GM03348 (cell line): ENCODE data around the gene SLC28A2.
A peak's percentile ranks its signal among the peaks of the same experiment; 100 is the strongest.
"Not testable (repeated sequence)": the region's sequence is repeated elsewhere in the genome, so short reads cannot be mapped to it uniquely, and the experiment has no call there.

ENCODE experiments used
- DNase-seq: peaks from one replicate; pipeline ENCODE4 v3.0.0; 2012; ENCODE audit warnings: low spot score

SLC28A2 gene

DNA sequence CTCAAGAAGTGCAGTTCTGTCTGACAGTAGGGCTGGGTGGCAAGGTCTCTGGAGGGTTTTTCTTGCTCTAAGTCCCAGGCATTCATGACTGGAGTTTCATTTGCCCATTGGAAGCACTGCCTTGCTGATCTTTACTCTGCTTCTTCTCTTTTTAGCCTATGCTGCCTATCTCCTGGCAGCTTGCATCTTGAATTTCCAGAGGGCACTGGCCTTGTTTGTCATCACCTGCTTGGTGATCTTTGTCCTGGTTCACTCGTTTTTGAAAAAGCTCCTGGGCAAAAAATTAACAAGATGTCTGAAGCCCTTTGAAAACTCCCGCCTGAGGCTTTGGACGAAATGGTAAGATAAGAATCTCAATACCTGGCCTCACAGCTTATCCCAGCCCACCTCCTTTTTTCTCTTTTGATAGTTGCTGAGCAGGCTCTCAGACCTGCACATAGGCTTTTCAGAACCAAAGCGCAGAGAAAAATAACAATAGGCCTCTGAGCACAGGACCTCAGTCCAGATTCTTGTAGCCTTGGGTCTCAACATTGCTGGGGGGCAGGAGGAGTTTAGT, 10.9 kb downstream of the SLC28A2 start:
- no peak for DNase-seq

- DNase-seq = no peak
Measured at GRCh38 chr15:45263854-45264253, 11.8 kb downstream of the SLC28A2 start.

- no peak for DNase-seq
Measured at GRCh38 chr15:45265506-45265905, 13.5 kb downstream of the SLC28A2 start.

- no peak for DNase-seq
Measured at GRCh38 chr15:45268135-45268534, 16.1 kb downstream of the SLC28A2 start.

DNA sequence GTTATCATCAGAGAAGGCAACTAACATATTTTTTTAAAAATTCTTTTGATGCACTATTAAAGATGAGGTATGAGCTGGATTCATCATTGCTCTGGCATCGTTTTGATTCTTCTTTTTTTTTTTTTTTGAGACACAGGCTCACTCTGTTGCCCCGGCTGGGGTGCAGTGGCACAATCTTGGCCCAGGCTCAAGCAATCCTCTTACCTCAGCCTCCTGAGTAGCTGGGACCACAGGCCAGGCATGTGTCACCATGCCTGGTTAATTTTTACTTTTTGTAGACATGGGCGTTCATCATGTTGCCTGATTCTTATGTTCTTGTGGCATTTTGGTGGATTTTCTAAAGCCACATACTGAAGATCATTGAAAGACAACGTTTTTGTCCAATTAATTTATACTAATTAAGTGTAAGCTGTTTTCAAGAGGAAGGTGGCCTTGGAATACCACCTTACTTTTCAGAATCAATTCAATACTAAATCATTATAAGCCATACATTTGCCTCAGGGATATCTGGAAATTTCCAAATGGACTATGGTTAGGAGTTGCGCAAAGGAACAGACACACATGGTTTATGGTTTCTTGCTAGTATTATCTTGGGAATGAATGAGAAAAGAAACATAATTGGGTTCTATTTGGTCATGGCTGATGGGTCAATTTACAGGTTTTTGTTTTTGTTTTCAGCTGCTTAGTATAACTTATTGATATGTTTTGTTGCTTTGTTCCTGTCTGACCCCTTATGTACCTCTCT, 22.8 kb downstream of the SLC28A2 start:
- no peak for DNase-seq

DNA sequence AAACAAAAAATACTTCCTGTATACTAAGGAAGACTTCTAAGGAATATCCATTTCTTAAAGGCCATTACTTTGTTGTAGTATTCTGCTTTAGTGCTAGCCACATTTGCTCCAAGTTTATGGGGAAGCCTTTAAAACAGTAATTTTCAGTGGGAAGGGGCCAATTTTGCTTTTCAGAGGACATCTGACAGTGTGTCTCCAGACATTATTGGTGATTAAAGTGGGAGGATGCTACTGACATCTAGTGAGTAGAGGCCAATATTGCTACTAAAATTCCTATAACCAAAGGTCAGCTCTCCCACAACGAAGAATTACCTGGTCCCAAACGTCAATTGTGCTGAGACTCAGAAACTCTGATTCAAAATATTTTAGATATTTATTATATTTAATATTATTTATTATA, 24.8 kb downstream of the SLC28A2 start:
- peak; percentile 54 for DNase-seq

- DNase-seq = peak; percentile 99
Measured at GRCh38 chr15:45279024-45279698, 27.1 kb downstream of the SLC28A2 start.

DNA sequence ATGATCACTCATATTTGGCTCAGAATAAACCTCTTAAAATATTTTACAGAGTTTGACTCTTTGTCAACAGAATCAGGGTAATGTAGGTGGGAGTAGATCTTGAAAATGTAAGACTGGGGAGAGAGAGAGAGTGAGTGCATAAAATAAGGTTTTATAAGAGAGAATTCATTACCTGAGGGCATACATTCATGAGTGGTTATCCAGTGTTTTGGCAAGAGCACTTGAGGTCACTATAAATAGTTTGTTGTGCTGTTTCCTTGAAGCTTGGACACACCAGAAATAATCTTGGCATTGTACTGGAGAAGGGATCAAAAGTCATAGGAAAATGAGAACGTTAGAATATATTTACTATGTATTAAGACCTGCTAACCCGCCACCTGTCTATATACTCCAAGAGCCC, 33.4 kb downstream of the SLC28A2 start:
- DNase-seq = no peak

GRCh38 chr15:45287390-45287956, 35.4 kb downstream of the SLC28A2 start:
- no peak for DNase-seq

DNA sequence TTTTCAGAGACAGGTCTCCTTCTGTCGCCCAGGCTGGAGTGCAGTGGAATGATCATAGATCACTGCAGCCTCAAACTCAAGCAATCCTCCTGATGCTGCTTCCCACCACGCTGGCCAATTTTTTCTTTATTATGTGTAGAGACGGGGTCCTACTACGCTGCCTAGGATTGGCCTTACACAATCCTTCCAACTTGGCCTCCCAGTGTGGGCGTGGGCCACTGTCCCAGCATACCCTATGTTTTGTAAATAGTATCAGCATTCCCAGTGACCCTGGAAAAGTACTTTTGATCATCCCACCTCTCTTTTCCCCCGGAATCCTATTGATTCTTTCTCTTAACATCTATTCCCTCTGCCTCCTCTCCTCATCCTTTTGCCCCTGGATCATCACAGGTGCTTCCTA, 36.9 kb downstream of the SLC28A2 start:
- DNase-seq = no peak

DNA sequence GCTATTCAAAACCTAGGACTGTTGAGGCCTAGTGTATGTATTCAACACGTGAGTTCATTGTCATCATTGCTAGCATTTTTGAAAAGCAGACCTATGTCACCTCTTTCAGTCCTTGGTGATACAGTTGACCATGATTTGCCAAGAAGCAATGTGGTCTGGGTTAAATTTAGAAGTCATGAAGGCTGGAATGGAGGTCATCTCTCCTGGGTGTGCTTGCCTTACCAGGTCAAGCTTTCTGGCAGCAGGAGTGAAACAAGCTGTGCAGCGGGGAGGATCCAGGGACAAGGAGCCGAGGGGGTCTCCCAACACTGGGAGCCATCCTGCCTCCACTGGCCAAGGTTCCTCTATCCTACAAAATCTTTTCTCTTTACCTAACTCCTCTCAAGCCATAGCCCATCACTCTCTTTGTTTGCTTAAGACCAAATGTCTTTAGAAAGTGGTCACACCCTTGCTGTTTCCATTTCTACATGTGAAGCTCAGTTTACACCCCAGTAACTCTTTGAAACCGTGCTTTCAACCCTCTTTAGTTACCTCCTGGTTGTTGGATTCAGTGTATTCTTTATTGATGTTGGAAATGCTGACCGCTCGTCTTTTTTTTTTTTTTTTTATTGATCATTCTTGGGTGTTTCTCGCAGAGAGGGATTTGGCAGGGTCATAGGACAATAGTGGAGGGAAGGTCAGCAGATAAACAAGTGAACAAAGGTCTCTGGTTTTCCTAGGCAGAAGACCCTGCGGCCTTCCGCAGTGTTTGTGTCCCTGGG, 40.0 kb downstream of the SLC28A2 start:
- no peak for DNase-seq

GRCh38 chr15:45293326-45293725, 41.3 kb downstream of the SLC28A2 start:
- not testable (repeated sequence) for DNase-seq

DNA sequence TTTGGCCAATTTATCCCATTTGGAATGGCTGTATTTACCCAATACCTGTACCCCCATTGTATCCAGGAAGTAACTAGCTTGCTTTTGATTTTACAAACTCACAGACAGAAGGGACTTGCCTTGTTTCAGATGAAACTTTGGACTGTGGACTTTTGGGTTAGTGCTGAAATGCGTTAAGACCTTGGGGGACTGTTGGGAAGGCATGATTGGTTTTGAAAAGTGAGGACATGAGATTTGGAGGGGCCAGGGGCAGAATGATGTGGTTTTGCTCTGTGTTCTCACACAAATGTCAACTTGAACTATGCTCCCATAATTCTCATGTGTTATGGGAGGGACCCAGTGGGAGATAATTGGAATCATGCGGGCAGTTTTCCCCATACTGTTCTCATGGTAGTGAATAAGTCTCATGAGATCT, 46.9 kb downstream of the SLC28A2 start:
- not testable (repeated sequence) for DNase-seq

GRCh38 chr15:45304711-45305110, 52.7 kb downstream of the SLC28A2 start:
- no peak for DNase-seq

DNA sequence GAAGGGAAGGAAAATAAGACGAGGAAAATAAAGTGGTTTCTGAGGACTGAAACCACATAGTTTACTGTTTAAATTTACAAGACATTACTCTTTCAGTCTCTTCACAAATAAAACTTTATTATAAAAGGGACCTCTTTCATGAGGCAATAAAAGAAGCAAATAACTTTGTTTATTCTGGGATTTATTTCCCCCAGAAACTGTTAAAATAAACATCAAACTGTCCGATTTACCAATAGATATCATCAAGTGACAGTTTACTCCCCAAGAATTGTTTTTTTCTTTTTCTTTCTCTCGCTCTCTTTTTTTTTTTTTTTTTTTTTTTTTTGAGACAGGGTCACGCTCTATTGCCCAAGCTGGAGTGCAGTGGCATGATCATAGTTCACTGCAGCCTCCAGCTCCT, 54.1 kb downstream of the SLC28A2 start:
- no peak for DNase-seq

GRCh38 chr15:45307230-45307924, 55.3 kb downstream of the SLC28A2 start:
- DNase-seq = peak; percentile 62

DNA sequence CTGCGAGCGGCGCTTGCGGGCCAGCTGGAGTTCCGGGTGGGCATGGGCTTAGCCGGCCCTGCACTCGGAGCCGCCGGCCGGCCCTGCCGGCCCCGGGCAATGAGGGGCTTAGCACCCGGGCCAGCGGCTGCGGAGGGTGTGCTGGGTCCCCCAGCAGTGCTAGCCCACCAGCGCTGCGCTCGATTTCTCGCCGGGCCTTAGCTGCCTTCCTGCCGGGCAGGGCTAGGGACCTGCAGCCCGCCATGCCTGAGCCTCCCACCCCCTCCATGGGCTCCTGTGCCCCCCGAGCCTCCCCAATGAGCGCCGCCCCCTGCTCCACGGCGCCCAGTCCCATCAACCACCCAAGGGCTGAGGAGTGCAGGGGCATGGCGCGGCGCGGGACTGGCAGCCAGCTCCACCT, 62.1 kb downstream of the SLC28A2 start:
- DNase-seq = not testable (repeated sequence)

DNA sequence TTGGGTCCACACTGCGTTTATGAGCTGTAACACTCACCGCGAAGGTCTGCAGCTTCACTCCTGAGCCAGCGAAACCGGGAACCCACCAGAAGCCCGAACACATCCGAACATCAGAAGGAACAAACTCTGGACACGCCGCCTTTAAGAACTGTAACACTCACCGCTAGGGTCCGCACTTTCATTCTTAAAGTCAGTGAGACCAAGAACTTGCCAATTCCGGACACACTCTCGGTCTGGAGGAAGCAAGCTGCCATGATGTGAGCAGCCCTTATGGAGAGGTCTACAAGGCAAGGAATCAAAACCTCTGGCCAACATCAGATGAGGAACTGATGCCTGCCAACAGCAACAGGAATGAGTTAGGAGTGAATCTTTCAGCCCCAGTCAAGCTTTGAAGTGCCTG, 62.9 kb downstream of the SLC28A2 start:
- DNase-seq = no peak

- DNase-seq = no peak
Measured at GRCh38 chr15:45319472-45320214, 67.6 kb downstream of the SLC28A2 start.

DNA sequence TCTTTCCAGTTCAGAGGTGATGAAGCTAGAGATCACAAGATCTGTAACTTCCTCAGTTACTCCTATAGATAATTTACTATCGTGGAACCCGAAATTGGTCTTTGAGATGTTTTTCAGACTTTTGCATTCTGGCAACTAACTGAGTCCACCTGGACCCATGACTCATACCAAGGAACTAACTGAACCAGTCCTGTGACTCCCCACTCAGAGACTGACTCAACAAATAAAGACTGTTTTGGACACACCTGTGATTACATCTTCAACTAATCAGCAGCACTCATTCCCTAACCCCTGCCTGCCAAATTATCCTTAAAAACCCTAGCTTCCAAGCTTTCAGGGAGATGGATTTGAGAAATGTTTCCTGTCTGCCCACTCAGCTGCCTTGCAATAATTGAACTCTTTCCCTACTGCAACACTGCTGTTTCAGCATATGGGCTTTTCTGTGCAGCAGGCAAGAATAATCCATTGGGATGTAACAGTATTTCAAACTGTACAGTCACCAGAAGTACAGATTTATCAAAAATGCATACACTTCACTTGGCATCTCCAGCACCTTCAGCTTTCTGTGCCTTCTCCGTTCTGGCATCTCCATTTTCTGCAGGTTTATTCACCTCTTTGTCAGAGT, 68.7 kb downstream of the SLC28A2 start:
- no peak for DNase-seq
